SW480 (cell line): ENCODE measurements around the gene BUB3.

Source experiments
- DNase-seq: peaks from one replicate; pipeline ENCODE4 v3.0.0-alpha.2; 2016; ENCODE audit warnings: low spot score

Gene BUB3

DNA sequence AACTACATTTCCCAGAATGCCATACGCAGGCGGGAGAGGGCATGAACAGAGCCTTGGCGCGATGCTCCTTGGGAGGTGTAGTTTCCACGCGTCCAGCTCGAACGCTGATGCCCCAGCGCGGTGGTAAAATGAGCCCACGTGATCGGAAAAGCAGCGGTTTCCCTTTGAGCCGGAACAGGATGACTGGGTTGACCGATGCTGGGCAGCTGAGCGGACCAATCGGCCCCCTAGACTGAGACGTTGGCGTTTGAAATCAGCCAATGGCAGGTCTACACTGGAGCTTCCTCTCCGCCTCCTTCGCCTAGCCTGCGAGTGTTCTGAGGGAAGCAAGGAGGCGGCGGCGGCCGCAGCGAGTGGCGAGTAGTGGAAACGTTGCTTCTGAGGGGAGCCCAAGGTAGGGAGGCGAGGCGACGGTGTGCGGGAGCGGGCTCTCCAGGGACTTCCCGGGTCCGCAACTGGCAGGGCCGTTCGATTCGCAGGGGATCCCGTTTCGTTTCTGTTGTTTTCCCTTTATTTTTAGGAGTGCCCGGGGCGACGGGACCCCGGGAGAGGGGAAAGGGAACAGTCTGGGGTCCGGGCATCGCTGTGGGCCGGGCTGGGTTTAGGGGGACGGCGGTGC is at the start of gene BUB3:
Gene BUB3, plus strand, starts transcription at position 311 of the 619 bp plus-strand sequence. CDS start 516 bp downstream, outside the sequence.
- DNase-seq, result peak; percentile 98

DNA sequence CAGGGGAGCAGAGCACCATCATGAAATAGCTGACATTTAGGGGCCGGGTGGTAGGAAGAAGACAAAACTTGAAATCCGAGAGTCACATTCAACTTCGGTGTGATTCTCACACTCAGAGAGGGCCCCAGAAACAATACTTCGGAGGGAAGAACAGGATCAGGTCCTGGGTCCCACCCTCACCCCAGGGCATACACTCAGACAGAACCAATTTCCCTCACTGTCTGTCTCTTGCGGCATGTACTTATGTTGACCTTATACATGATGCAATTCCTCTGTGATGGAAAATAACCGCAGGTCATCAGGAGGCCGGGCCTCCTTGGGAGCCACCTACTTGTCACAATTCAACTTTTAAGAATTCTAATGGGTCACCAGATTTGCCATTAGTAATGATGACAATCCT is 44.7 kb upstream of the BUB3 start:
- no peak for DNase-seq

- DNase-seq, result no peak
Observed at GRCh38 chr10:123117644-123118417, 36.4 kb upstream of the BUB3 start.

DNA sequence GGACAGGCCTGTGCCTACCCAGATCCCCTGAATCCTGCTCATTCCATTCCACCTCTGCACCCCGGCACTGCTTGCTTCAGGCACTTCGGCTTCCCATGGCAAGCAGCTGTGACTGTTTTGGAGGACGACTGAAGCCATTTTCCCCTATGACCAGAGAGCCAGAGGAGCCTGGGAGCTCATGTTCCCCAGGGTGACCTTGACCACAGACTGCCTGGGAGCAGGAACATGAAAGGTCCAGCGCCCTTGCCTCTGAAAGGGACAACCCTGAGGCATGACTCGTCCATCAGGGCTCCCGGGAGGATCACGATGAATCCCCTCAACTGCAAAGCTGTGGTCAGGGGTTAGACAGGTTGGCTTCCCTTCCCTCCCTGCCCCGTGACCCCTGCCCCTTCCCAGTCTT is 35.1 kb upstream of the BUB3 start:
- DNase-seq, result no peak

DNA sequence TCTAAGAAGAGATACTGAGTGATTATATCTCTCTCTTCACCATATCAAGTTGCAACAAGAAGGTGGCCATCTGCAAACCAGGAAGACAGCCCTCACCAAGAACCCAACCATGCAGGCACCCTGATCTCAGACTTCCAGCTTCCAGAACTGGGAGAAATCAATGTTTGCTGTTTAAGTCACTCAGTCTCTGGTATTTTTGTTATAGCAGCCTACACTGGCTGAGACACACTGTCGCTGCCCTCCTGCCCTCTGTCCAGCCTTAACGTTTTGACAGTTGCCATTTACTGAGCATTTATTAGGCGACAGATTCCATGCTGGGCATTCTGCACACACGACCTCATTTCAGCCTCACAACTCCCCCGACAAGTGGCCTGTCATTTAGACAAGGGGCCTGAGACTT is 28.0 kb upstream of the BUB3 start:
- no peak for DNase-seq

GRCh38 chr10:123129618-123130271 is 24.5 kb upstream of the BUB3 start:
- DNase-seq, result no peak

GRCh38 chr10:123132576-123133477 is 21.4 kb upstream of the BUB3 start:
- DNase-seq, result peak; percentile 76

GRCh38 chr10:123133541-123134342 is 20.5 kb upstream of the BUB3 start:
- no peak for DNase-seq

DNA sequence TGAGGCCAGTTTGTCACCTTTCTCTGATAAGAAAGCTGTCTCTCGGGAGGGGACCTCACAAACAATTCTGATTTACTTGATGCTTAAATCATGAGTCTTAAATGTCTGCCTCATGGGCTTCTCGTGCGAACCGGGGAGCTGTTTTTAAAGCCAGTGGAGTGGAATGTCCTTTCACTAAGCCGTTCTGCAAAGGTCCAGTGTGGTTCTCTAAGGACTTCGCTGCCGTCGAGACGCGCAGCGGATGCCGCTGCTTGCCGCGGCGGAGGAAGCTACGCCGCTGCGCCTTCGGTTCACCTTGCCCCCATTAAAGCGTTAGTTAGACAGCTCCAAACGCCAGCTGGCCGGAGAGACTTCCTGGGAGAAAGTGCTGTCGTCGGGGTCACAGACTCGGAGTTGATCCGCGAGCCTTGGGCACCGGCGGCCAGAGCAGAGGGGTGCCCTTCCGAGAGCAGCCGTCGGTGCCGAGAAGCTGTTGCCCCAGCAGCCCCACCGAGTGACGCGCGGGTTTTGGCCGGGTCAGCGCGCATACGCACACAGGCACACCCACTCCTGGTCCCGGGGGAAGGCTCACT is 19.8 kb upstream of the BUB3 start:
- DNase-seq, result no peak

DNA sequence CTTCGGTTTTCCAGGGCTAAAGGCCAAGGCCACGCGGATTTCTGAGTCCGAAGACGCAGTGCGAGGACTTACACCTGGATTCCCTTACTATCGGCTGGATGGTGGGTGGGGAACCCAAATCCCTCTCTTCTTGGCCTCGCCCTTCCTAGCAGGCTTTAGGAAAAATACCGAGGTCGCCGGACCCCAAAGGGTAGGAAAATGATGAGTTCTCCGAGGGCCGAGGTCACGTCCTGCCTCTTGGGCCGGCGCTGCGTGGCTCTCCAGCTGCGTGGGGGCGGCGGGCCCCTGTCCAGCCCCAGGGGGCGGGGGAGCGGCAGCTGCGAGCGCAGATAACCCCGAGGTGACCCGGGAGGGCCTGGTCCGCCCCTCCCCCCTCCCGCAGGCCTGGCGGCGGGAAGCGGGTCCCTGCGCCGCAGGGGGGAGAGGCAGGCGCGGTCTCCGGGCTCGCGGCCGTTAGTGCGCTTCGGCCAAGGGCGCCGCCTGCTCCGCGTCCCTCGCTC is 19.2 kb upstream of the BUB3 start:
- no peak for DNase-seq

GRCh38 chr10:123135415-123136141 is 18.6 kb upstream of the BUB3 start, which contains the start of gene HMX3:
Gene HMX3 (plus strand): TSS chr10:123135970. CDS start chr10:123136051, 81 bp downstream.
- DNase-seq, result peak; percentile 50

- no peak for DNase-seq
Observed at GRCh38 chr10:123136221-123136805, 17.9 kb upstream of the BUB3 start.

DNA sequence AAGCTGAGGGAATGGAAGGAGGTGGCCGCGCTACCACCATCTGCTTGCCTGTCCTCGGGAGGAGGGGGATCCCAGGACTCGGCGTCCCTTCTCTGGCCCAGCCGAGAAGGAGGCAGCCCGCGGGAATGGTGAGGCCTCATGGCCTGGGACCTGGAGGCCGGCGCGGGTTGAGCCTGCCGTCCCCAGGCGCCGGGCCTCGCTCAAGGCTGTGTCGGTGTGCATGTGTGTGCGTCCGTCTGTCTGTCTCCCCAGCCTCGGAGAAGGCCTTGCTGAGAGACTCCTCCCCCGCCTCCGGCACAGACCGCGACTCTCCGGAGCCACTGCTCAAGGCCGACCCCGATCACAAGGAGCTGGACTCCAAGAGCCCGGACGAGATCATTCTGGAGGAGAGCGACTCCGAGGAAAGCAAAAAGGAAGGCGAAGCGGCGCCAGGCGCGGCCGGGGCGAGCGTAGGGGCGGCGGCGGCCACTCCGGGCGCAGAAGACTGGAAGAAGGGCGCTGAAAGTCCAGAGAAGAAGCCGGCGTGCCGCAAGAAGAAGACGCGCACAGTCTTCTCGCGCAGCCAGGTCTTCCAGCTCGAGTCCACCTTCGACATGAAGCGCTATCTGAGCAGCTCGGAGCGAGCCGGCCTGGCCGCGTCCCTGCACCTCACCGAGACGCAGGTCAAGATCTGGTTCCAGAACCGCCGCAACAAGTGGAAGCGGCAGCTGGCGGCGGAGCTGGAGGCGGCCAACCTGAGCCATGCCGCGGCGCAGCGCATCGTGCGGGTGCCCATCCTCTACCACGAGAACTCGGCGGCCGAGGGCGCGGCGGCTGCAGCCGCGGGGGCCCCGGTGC is 17.2 kb upstream of the BUB3 start:
- no peak for DNase-seq

DNA sequence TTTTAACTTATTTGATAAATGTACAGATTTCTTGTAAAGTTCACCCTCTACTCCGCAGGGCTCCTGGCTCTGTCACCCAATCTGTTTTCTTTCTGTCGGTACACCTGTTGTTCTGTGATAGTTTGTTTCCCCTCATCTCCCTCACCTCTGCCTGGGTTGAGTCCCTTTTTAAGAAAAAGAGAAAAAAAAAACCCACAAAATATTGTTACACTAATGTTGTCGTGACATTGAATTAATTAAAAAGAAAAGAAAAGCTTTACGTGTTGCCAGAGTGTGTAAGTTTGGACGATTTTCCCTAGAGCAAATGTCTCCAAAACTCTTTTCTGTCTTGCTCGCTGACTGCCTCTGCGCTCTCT is 15.1 kb upstream of the BUB3 start:
- no peak for DNase-seq

DNA sequence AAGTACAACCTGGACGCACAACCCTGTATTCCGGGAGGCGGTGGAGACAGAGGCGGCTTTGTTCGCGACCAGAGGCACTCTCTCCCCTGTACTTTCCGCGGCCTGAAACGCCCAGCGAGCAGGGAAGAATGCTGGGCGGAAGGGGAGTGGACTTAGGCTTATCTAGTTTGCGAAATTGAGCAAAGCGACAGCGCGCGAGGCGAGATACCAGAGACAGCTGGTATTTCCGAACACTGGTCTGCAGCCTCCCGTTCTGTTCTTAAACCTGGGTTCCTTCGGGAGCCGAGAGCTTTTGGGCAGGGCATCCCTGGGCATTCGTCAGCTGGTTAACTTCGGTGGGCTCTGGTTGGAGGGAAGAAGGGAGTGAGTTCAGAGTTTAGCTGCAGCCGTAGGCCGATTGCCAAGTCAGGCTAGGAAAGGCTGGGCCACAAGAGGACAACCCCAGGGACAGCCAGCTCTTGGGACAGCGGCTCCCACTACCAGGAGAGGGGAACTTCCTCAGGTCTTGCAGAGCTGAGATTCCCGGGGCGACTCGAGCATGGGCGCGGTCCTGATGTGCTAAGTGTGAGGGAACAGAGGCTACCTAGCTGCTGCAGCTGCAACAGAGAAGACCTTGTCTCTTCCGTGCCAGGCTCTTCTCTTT is 14.6 kb upstream of the BUB3 start:
- peak; percentile 94 for DNase-seq

GRCh38 chr10:123140164-123140982 is 13.8 kb upstream of the BUB3 start:
- peak; percentile 56 for DNase-seq

- no peak for DNase-seq
Observed at GRCh38 chr10:123140983-123141390, 13.2 kb upstream of the BUB3 start.
